ENCODE results near the gene CAMTA1. TPM values are rescaled to one million over a fixed set of nuclear protein-coding genes. Genes with fewer than 3 reads are reported as not detected.
"Not testable (repeated sequence)": the region's sequence is repeated elsewhere in the genome, so short reads cannot be mapped to it uniquely, and the experiment has no call there.

The CAMTA1 gene
- total and polyA plus RNA-seq, 4 donors: 48.1 to 140 (median 52.3) TPM

GRCh38 chr1:7408771-7409150 lies 623.5 kb downstream of the CAMTA1 start:
- H3K36me3 ChIP-seq (ENCODE audit: control insufficient read depth in 4 of 4, insufficient read depth in 4 of 4, low read length in 4 of 4): no peaks in the 10 kb centered on the region
- no peak overlapping the region for H3K9ac ChIP-seq (ENCODE audit: insufficient read depth in 1 of 2, low read length in 2 of 2)
- H3K27me3 ChIP-seq (ENCODE audit: control insufficient read depth in 3 of 3, insufficient read depth in 3 of 3, low read length in 2 of 3): no peaks in the 10 kb centered on the region
- H3K4me3 ChIP-seq: no peak overlapping the region
- DNase-seq (peak in 1 of 3 donors; percentile 8), ATAC-seq (ENCODE audit: insufficient read depth, low FRiP score) (no peak)
- H3K4me1 ChIP-seq (ENCODE audit: control insufficient read depth in 5 of 5, insufficient read depth in 5 of 5, low read length in 5 of 5): no peaks in the 10 kb centered on the region
- H3K27ac ChIP-seq (ENCODE audit: low read depth in 1 of 2, low read length in 1 of 2): no peak overlapping the region
- H3K9me3 ChIP-seq (ENCODE audit: control insufficient read depth in 4 of 4, insufficient read depth in 3 of 4, low read length in 3 of 4): no peaks in the 10 kb centered on the region
- no peak for TF ChIP-seq CTCF (IDR thresholded peaks at IDR 0.05; ENCODE audit: control extremely low read depth, extremely low read depth)
- 91 to 93% methylated on average over 5 of the region's 5 CpGs for WGBS, 2 donors

DNA sequence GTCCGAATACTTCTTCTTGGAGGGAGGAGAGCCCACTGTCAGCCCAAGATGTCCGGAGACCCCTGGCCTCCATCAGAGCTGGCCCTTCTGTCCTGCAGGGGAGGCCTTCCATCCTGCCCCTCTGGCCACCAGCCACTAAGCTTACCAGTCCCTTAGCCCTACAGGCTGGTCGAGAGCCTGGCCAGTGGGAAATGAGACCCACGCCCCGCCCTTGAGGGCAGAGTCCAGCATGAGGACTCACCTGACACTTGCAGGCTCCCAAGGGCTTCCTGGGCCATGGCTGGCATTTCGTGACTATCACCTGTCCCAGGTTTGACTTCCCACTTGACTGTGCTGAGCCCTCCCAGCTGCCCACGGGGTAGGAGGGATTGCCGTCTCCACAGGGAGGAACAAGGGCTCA lies 624.0 kb downstream of the CAMTA1 start:
- Histone ChIP-seq H3K36me3 (ENCODE audit: control insufficient read depth in 4 of 4, insufficient read depth in 4 of 4, low read length in 4 of 4) (no peaks in the 10 kb centered on the region), H3K27ac (ENCODE audit: low read depth in 1 of 2, low read length in 1 of 2) (no peak overlapping the region), H3K9me3 (ENCODE audit: control insufficient read depth in 4 of 4, insufficient read depth in 3 of 4, low read length in 3 of 4) (no peaks in the 10 kb centered on the region), H3K4me1 (ENCODE audit: control insufficient read depth in 5 of 5, insufficient read depth in 5 of 5, low read length in 5 of 5) (no peaks in the 10 kb centered on the region), H3K4me3 (no peak overlapping the region), H3K27me3 (ENCODE audit: control insufficient read depth in 3 of 3, insufficient read depth in 3 of 3, low read length in 2 of 3) (no peaks in the 10 kb centered on the region), H3K9ac (ENCODE audit: insufficient read depth in 1 of 2, low read length in 2 of 2) (no peak overlapping the region)
- ATAC-seq (ENCODE audit: insufficient read depth, low FRiP score): no peak
- no peak for TF ChIP-seq CTCF (IDR thresholded peaks at IDR 0.05; ENCODE audit: control extremely low read depth, extremely low read depth)
- 87 to 94% methylated on average over 8 of the region's 8 CpGs for WGBS, 2 donors
- DNase-seq: peak in 1 of 3 donors; percentile 3

DNA sequence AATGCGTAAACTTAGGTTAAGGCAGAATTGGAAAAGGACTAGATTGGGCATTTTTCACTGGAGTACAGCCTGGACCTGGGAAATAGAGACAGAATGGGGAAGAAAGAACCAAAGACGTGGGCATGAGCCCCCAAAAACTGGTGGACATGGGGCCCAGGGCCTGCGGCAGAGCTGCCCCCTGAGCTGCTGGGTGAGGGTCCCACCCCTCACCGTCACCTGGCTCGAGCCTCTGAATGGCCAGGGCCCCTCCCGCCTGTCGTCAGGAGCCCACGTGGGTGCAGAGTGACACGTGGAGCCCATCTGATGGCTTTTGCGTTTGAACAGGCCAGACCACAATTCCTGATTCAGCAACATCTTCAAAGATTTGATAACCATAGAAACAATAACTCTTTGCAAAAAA lies 624.9 kb downstream of the CAMTA1 start:
- Histone ChIP-seq H3K27ac (ENCODE audit: low read depth in 1 of 2, low read length in 1 of 2) (no peak overlapping the region), H3K9me3 (ENCODE audit: control insufficient read depth in 4 of 4, insufficient read depth in 3 of 4, low read length in 3 of 4) (no peaks in the 10 kb centered on the region), H3K4me1 (ENCODE audit: control insufficient read depth in 5 of 5, insufficient read depth in 5 of 5, low read length in 5 of 5) (no peaks in the 10 kb centered on the region), H3K27me3 (ENCODE audit: control insufficient read depth in 3 of 3, insufficient read depth in 3 of 3, low read length in 2 of 3) (no peaks in the 10 kb centered on the region), H3K4me3 (no peak overlapping the region), H3K9ac (ENCODE audit: insufficient read depth in 1 of 2, low read length in 2 of 2) (no peak overlapping the region), H3K36me3 (ENCODE audit: control insufficient read depth in 4 of 4, insufficient read depth in 4 of 4, low read length in 4 of 4) (no peaks in the 10 kb centered on the region)
- WGBS, 2 donors: 72 to 85% methylated on average over 10 of the region's 10 CpGs
- no peak for TF ChIP-seq CTCF (IDR thresholded peaks at IDR 0.05; ENCODE audit: control extremely low read depth, extremely low read depth)
- DNase-seq (no peak), ATAC-seq (ENCODE audit: insufficient read depth, low FRiP score) (no peak)

DNA sequence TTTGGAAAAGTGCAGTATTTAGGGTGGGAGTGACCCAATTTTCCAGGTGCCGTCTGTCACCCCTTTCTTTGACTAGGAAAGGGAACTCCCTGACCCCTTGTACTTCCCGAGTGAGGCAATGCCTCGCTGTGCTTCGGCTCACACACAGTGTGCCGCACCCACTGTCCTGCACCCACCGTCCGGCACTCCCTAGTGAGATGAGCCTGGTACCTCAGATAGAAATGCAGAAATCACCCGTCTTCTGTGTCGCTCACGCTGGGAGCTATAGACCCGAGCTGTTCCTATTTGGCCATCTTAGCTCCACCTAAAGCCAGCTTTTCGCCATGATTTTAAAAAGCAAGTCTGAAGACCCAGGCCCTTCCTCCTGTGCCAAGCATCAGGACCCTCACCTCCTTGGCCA lies 632.4 kb downstream of the CAMTA1 start:
- H3K27me3 ChIP-seq (ENCODE audit: control insufficient read depth in 3 of 3, insufficient read depth in 3 of 3, low read length in 2 of 3); H3K27ac ChIP-seq (ENCODE audit: low read depth in 1 of 2, low read length in 1 of 2); ATAC-seq (ENCODE audit: insufficient read depth, low FRiP score); H3K9ac ChIP-seq (ENCODE audit: insufficient read depth in 1 of 2, low read length in 2 of 2); H3K4me3 ChIP-seq; DNase-seq; H3K4me1 ChIP-seq (ENCODE audit: control insufficient read depth in 5 of 5, insufficient read depth in 5 of 5, low read length in 5 of 5); H3K36me3 ChIP-seq (ENCODE audit: control insufficient read depth in 4 of 4, insufficient read depth in 4 of 4, low read length in 4 of 4): not testable (repeated sequence)
- 79 to 90% methylated on average over 12 of the region's 12 CpGs for WGBS, 2 donors
- H3K9me3 ChIP-seq (ENCODE audit: control insufficient read depth in 4 of 4, insufficient read depth in 3 of 4, low read length in 3 of 4): peaks cover 0 to 11% (median 1%) of the 10 kb centered on the region in 4 donors

All from lung (tissue), 12 donors.